Adrenal gland (tissue), 5 donors: ENCODE results near the gene CLASP1.

ENCODE experiments used
- POLR2A ChIP-seq, 2 donors: fragments of 450-650 bp; IDR thresholded peaks; one replicate each; pipeline ENCODE4 v1.6.1; 2017; ENCODE audit warnings: antibody characterized with exemption in 2 of 2, mild to moderate bottlenecking in 2 of 2, moderate library complexity in 1 of 2
- TF ChIP-seq, protein P1 (sequence below), 6 experiments: fragments of 450-650 bp in 4 of 6; fragments of 200-600 bp in 2 of 6; sonication (generic) in 1 of 6; IDR thresholded peaks; 1 replicate in 5 of 6; 2 replicates in 1 of 6; pipeline versions ENCODE4 v1.5.1 to v1.8.0; 2016 to 2021; ENCODE audit warnings: antibody characterized with exemption in 6 of 6, mild to moderate bottlenecking in 2 of 6, moderate library complexity in 1 of 6
- donor health status: DM: no; HTN: no; CAD: no.

DNA sequence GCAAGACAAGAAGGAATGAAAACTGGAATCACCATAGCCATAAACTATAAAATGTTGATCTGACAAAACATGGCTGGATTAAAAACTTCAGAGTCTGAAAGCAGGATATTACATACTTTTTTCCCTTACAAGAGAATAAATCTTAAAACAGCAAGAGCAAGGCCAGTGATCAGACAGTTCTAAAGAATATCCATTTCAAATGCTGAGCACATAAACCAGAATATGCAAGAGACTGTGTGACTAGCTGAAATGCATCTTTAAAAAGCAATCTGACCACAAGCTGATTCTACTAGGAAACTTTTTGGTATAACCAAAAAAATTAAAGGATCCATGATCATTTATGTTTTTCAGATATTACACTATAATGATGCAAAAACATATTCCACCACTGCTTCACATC is 239.3 kb downstream of the CLASP1 start:
- TF ChIP-seq, protein P1, sequence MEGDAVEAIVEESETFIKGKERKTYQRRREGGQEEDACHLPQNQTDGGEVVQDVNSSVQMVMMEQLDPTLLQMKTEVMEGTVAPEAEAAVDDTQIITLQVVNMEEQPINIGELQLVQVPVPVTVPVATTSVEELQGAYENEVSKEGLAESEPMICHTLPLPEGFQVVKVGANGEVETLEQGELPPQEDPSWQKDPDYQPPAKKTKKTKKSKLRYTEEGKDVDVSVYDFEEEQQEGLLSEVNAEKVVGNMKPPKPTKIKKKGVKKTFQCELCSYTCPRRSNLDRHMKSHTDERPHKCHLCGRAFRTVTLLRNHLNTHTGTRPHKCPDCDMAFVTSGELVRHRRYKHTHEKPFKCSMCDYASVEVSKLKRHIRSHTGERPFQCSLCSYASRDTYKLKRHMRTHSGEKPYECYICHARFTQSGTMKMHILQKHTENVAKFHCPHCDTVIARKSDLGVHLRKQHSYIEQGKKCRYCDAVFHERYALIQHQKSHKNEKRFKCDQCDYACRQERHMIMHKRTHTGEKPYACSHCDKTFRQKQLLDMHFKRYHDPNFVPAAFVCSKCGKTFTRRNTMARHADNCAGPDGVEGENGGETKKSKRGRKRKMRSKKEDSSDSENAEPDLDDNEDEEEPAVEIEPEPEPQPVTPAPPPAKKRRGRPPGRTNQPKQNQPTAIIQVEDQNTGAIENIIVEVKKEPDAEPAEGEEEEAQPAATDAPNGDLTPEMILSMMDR (IDR thresholded peaks at IDR 0.05): no peak
- TF ChIP-seq POLR2A (IDR thresholded peaks at IDR 0.05): no peak
